Sigmoid colon (tissue), 7 donors: ENCODE data around the gene MRC2. TPM values are rescaled to one million over a fixed set of nuclear protein-coding genes. Genes with fewer than 3 reads are reported as not detected.
A peak's percentile ranks its signal among the peaks of the same experiment; 100 is the strongest.

ENCODE experiments used
- DNase-seq: peaks from one replicate; pipeline ENCODE4 v3.0.0-alpha.2; 2019
- H3K27ac ChIP-seq, 4 donors: fragments of 200-600 bp; sonication (generic); one replicate each; pipeline ENCODE4 v1.5.1; 2016 to 2019; ENCODE audit warnings: mild to moderate bottlenecking in 1 of 4
- H3K27me3 ChIP-seq, 3 donors: fragments of 200-600 bp; sonication (generic); one replicate each; pipeline ENCODE4 v1.5.1; 2019; ENCODE audit warnings: mild to moderate bottlenecking in 1 of 3
- H3K36me3 ChIP-seq, 4 donors: fragments of 200-600 bp; sonication (generic); one replicate each; pipeline ENCODE4 v1.5.1; 2016 to 2019
- H3K4me1 ChIP-seq, 4 donors: fragments of 200-600 bp; sonication (generic); one replicate each; pipeline ENCODE4 v1.5.1; 2017 to 2019
- H3K4me3 ChIP-seq, 4 donors: fragments of 200-600 bp; sonication (generic); one replicate each; pipeline ENCODE4 v1.5.1; 2017 to 2019; ENCODE audit warnings: mild to moderate bottlenecking in 2 of 4, moderate library complexity in 1 of 4
- H3K9me3 ChIP-seq, 4 donors: fragments of 200-600 bp in 3 of 4; sonication (generic) in 3 of 4; one replicate each; pipeline versions ENCODE4 v1.5.1 to v1.6.1; 2013 to 2019
- EP300 ChIP-seq, 4 donors: sonication (generic); formaldehyde crosslinking; IDR thresholded peaks; one replicate each; pipeline ENCODE4 v1.6.1; 2017; ENCODE audit warnings: antibody characterized with exemption in 4 of 4
- POLR2A ChIP-seq, 2 donors: fragments of 450-650 bp; IDR thresholded peaks; one replicate each; pipeline ENCODE4 v1.6.1; 2016; ENCODE audit warnings: antibody characterized with exemption in 2 of 2, mild to moderate bottlenecking in 2 of 2, moderate library complexity in 2 of 2
- POLR2AphosphoS5 ChIP-seq, 4 donors: sonication (generic); formaldehyde crosslinking; IDR thresholded peaks; one replicate each; pipeline ENCODE4 v1.6.1; 2017; ENCODE audit warnings: antibody characterized with exemption in 4 of 4
- WGBS, 2 donors: extraction: QIAGEN DNeasy Blood & Tissue Kit; methylation state at CpG; one replicate each; pipeline ENCODE4 v1.1.7; 2013; 5-methylcytosine and 5-hydroxymethylcytosine counted together
- intact Hi-C: fragments of 100-400 bp; cut with DNase I; formaldehyde crosslinking; loops from one replicate; pipeline ENCODE4 v1.15.1; 2023
- polyA plus RNA-seq, 3 donors: library from polyadenylated mRNA; stranded (reverse); fragments of 200-250 nt; gene quantifications; one replicate each; pipeline ENCODE4 v1.2.3, GENCODE V29; 2013
- total RNA-seq, 4 donors: library from RNA; depleted of rRNA; stranded (reverse); fragments of >200 nt; gene quantifications; one replicate each; pipeline ENCODE4 v1.1.0, GENCODE V29; 2016
- TF ChIP-seq, protein P1 (sequence below), 4 experiments: fragments of 450-650 bp in 3 of 4; fragments of 200-600 bp in 1 of 4; IDR thresholded peaks; one replicate each; pipeline ENCODE4 v1.5.1; 2016 to 2019; ENCODE audit warnings: antibody characterized with exemption in 4 of 4, mild to moderate bottlenecking in 3 of 4, moderate library complexity in 2 of 4
- donor health status: healthy with polysubstance abuse.
- donor health status: Bipolar disorder and iron deficiency.
- donor health status: healthy.

The MRC2 gene
- total and polyA plus RNA-seq, 7 donors, result 2.5 to 94.4 (median 19.6) TPM

GRCh38 chr17:62681939-62682381, 54.5 kb downstream of the MRC2 start:
- Histone ChIP-seq H3K27ac (no peak overlapping the region), H3K4me3 (no peak overlapping the region), H3K36me3 (no peaks in the 10 kb centered on the region), H3K27me3 (no peaks in the 10 kb centered on the region), H3K9me3 (no peaks in the 10 kb centered on the region), H3K4me1 (no peaks in the 10 kb centered on the region)
- intact Hi-C loops, result no loop called here
- peak; percentile 54 for DNase-seq
- 96 to 97% methylated on average over 8 of the region's 8 CpGs for WGBS, 2 donors
- TF ChIP-seq POLR2A (IDR thresholded peaks at IDR 0.05) (no peak), POLR2AphosphoS5 (IDR thresholded peaks at IDR 0.05) (no peak), EP300 (IDR thresholded peaks at IDR 0.05) (no peak)
- TF ChIP-seq, protein P1, sequence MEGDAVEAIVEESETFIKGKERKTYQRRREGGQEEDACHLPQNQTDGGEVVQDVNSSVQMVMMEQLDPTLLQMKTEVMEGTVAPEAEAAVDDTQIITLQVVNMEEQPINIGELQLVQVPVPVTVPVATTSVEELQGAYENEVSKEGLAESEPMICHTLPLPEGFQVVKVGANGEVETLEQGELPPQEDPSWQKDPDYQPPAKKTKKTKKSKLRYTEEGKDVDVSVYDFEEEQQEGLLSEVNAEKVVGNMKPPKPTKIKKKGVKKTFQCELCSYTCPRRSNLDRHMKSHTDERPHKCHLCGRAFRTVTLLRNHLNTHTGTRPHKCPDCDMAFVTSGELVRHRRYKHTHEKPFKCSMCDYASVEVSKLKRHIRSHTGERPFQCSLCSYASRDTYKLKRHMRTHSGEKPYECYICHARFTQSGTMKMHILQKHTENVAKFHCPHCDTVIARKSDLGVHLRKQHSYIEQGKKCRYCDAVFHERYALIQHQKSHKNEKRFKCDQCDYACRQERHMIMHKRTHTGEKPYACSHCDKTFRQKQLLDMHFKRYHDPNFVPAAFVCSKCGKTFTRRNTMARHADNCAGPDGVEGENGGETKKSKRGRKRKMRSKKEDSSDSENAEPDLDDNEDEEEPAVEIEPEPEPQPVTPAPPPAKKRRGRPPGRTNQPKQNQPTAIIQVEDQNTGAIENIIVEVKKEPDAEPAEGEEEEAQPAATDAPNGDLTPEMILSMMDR (IDR thresholded peaks at IDR 0.05), result no peak

DNA sequence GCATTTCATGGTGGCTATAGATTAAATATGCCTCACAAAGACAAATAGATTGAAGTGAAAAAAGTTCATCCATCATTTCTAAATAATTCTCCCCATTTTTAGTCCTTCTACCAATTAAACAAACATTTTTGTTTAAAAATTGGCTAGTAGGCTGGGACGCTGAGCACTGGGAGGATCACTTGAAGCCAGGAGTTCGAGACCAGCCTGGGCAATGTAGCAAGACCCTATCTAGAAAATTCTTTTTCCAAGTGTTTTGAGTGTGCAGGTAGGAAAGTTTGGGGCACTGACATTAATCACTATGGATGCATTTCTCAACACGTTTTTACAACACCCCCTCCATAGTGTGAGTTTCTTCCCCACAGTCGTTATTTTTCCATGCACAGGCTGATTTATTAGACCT, 56.7 kb downstream of the MRC2 start:
- 84 to 86% methylated on average over 4 of the region's 4 CpGs for WGBS, 2 donors

GRCh38 chr17:62687997-62688396, 60.5 kb downstream of the MRC2 start:
- no peak for DNase-seq
- TF ChIP-seq, protein P1 (IDR thresholded peaks at IDR 0.05), result no peak
- TF ChIP-seq EP300 (IDR thresholded peaks at IDR 0.05) (no peak), POLR2AphosphoS5 (IDR thresholded peaks at IDR 0.05) (no peak)
- 93 to 97% methylated on average over 4 of the region's 4 CpGs for WGBS, 2 donors
- Histone ChIP-seq H3K36me3 (no peaks in the 10 kb centered on the region), H3K27me3 (no peaks in the 10 kb centered on the region), H3K4me3 (no peak overlapping the region), H3K27ac (no peak overlapping the region), H3K4me1 (no peaks in the 10 kb centered on the region), H3K9me3 (no peaks in the 10 kb centered on the region)
- intact Hi-C loops, result no loop called here

More for the DNA sequence above, 56.7 kb downstream of the MRC2 start:
- intact Hi-C loops, result no loop called here
- TF ChIP-seq POLR2A (IDR thresholded peaks at IDR 0.05) (no peak), POLR2AphosphoS5 (IDR thresholded peaks at IDR 0.05) (no peak), EP300 (IDR thresholded peaks at IDR 0.05) (no peak)
- TF ChIP-seq, protein P1 (IDR thresholded peaks at IDR 0.05), result no peak
- Histone ChIP-seq H3K27ac (no peak overlapping the region), H3K4me1 (no peaks in the 10 kb centered on the region), H3K27me3 (no peaks in the 10 kb centered on the region), H3K4me3 (no peak overlapping the region), H3K36me3 (no peaks in the 10 kb centered on the region), H3K9me3 (no peaks in the 10 kb centered on the region)
- peak; percentile 10 for DNase-seq

GRCh38 chr17:62688398-62689160, 61.1 kb downstream of the MRC2 start:
- no peak overlapping the region for H3K27ac ChIP-seq
- H3K27me3 ChIP-seq, result no peaks in the 10 kb centered on the region
- 71 to 85% methylated on average over 11 of the region's 11 CpGs for WGBS, 2 donors
- H3K36me3 ChIP-seq, result no peaks in the 10 kb centered on the region
- intact Hi-C loops, result no loop called here
- no peak overlapping the region for H3K4me3 ChIP-seq
- no peak for DNase-seq
- TF ChIP-seq EP300 (IDR thresholded peaks at IDR 0.05), result no peak
- TF ChIP-seq POLR2AphosphoS5 (IDR thresholded peaks at IDR 0.05), result no peak
- no peak for TF ChIP-seq POLR2A (IDR thresholded peaks at IDR 0.05)
- TF ChIP-seq, protein P1 (IDR thresholded peaks at IDR 0.05), result no peak
- no peaks in the 10 kb centered on the region for H3K4me1 ChIP-seq
- no peaks in the 10 kb centered on the region for H3K9me3 ChIP-seq
